ENCODE results near the gene VWA5A.

- no peak for TF ChIP-seq EZH2 (IDR thresholded peaks at IDR 0.05; ENCODE audit: insufficient read depth, poor library complexity, severe bottlenecking)
- TF ChIP-seq EZH2phosphoT487 (IDR thresholded peaks at IDR 0.05; ENCODE audit: insufficient read depth, low read depth), result no peak
Observed at GRCh38 chr11:124071623-124071948, 43.7 kb upstream of the VWA5A start.

Data from GM23248 (cell line).